ACC112 (cell line): Measurements from ENCODE around the gene NPHP1.

Source experiments
- H2AFZ ChIP-seq: fragments of 200-600 bp; sonication (generic); one replicate; pipeline ENCODE4 v1.6.0; 2017; ENCODE audit warnings: antibody characterized with exemption, low read length; ENCODE audit not compliant: unreplicated experiment
- H3K27ac ChIP-seq: fragments of 200-600 bp; sonication (generic); 2 replicates; pipeline ENCODE4 v1.5.1; 2014; ENCODE audit warnings: low read depth, mild to moderate bottlenecking, antibody characterized with exemption, low read length, moderate library complexity
- H3K27me3 ChIP-seq: fragments of 200-600 bp; sonication (generic); 2 replicates; pipeline ENCODE4 v1.6.1; 2014; ENCODE audit warnings: mild to moderate bottlenecking, antibody characterized with exemption, low read length, moderate library complexity, mixed read lengths; ENCODE audit not compliant: insufficient read depth
- H3K36me3 ChIP-seq: fragments of 200-600 bp; sonication (generic); 2 replicates; pipeline ENCODE4 v1.6.1; 2016; ENCODE audit warnings: mild to moderate bottlenecking, antibody characterized with exemption, low read length, moderate library complexity, mixed read lengths; ENCODE audit not compliant: insufficient read depth
- H3K4me1 ChIP-seq: fragments of 200-600 bp; sonication (generic); one replicate; pipeline ENCODE4 v1.6.1; 2016; ENCODE audit warnings: low read length, mixed read lengths; ENCODE audit not compliant: insufficient read depth, unreplicated experiment, control insufficient read depth
- H3K4me3 ChIP-seq: fragments of 200-600 bp; sonication (generic); 2 replicates; pipeline ENCODE4 v1.5.1; 2014; ENCODE audit warnings: mild to moderate bottlenecking, low read depth, low read length
- H3K79me2 ChIP-seq: fragments of 200-600 bp; sonication (generic); one replicate; pipeline ENCODE4 v1.6.0; 2016; ENCODE audit warnings: low read length; ENCODE audit not compliant: control insufficient read depth, unreplicated experiment, insufficient read depth

NPHP1 gene

GRCh38 chr2:110153416-110153815, 51.4 kb downstream of the NPHP1 start:
- Histone ChIP-seq H3K27me3 (no peaks in the 10 kb centered on the region), H3K27ac (no peak overlapping the region), H2AFZ (no peak overlapping the region), H3K4me1 (peaks cover 22% of the 10 kb centered on the region), H3K79me2 (no peaks in the 10 kb centered on the region), H3K4me3 (no peak overlapping the region), H3K36me3 (no peaks in the 10 kb centered on the region)

- Histone ChIP-seq H2AFZ (no peak overlapping the region), H3K36me3 (no peaks in the 10 kb centered on the region), H3K4me1 (peaks cover 22% of the 10 kb centered on the region), H3K4me3 (no peak overlapping the region), H3K27me3 (no peaks in the 10 kb centered on the region), H3K79me2 (no peaks in the 10 kb centered on the region), H3K27ac (no peak overlapping the region)
Measured at GRCh38 chr2:110152943-110153342, 51.9 kb downstream of the NPHP1 start.

GRCh38 chr2:110149330-110150220, 55.2 kb downstream of the NPHP1 start:
- Histone ChIP-seq H3K27ac (peak overlapping the region; percentile 98), H2AFZ (peak overlapping the region; percentile 77), H3K79me2 (no peaks in the 10 kb centered on the region), H3K4me3 (peak overlapping the region; percentile 47; the same call in 1 of the 2 replicates), H3K4me1 (peaks cover 16% of the 10 kb centered on the region), H3K27me3 (no peaks in the 10 kb centered on the region), H3K36me3 (no peaks in the 10 kb centered on the region)

- Histone ChIP-seq H3K4me1 (peaks cover 20% of the 10 kb centered on the region), H3K27me3 (no peaks in the 10 kb centered on the region), H3K36me3 (no peaks in the 10 kb centered on the region), H3K79me2 (no peaks in the 10 kb centered on the region), H3K27ac (no peak overlapping the region), H3K4me3 (no peak overlapping the region), H2AFZ (no peak overlapping the region)
Measured at GRCh38 chr2:110146945-110147332, 57.9 kb downstream of the NPHP1 start.

GRCh38 chr2:110146183-110146944, 58.4 kb downstream of the NPHP1 start:
- H3K27ac ChIP-seq = no peak overlapping the region
- H3K27me3 ChIP-seq = no peaks in the 10 kb centered on the region
- no peaks in the 10 kb centered on the region for H3K79me2 ChIP-seq
- H3K4me1 ChIP-seq = peaks cover 20% of the 10 kb centered on the region
- no peaks in the 10 kb centered on the region for H3K36me3 ChIP-seq
- H3K4me3 ChIP-seq = no peak overlapping the region
- H2AFZ ChIP-seq = no peak overlapping the region

GRCh38 chr2:110143982-110144381, 60.8 kb downstream of the NPHP1 start:
- Histone ChIP-seq H3K27ac (no peak overlapping the region), H3K36me3 (no peaks in the 10 kb centered on the region), H3K79me2 (no peaks in the 10 kb centered on the region), H3K4me3 (no peak overlapping the region), H3K27me3 (no peaks in the 10 kb centered on the region), H3K4me1 (peaks cover 7% of the 10 kb centered on the region), H2AFZ (no peak overlapping the region)

GRCh38 chr2:110140401-110140800, 64.4 kb downstream of the NPHP1 start:
- Histone ChIP-seq H3K36me3 (no peaks in the 10 kb centered on the region), H3K27ac (no peak overlapping the region), H3K27me3 (no peaks in the 10 kb centered on the region), H2AFZ (no peak overlapping the region), H3K4me3 (no peak overlapping the region), H3K79me2 (no peaks in the 10 kb centered on the region), H3K4me1 (peaks cover 4% of the 10 kb centered on the region)

- H2AFZ ChIP-seq = no peak overlapping the region
- no peak overlapping the region for H3K27ac ChIP-seq
- H3K79me2 ChIP-seq = no peaks in the 10 kb centered on the region
Measured at GRCh38 chr2:110134025-110134424, 70.8 kb downstream of the NPHP1 start.

GRCh38 chr2:110131166-110131565, 73.6 kb downstream of the NPHP1 start:
- Histone ChIP-seq H3K36me3 (no peaks in the 10 kb centered on the region; the same call in 1 of the 2 replicates), H3K27ac (no peak overlapping the region), H3K4me1 (peaks cover 9% of the 10 kb centered on the region), H3K79me2 (no peaks in the 10 kb centered on the region), H3K4me3 (no peak overlapping the region), H3K27me3 (no peaks in the 10 kb centered on the region), H2AFZ (no peak overlapping the region)

More at GRCh38 chr2:110134025-110134424, 70.8 kb downstream of the NPHP1 start:
- H3K4me3 ChIP-seq = no peak overlapping the region
- H3K4me1 ChIP-seq = no peaks in the 10 kb centered on the region
- no peaks in the 10 kb centered on the region for H3K27me3 ChIP-seq
- H3K36me3 ChIP-seq = no peaks in the 10 kb centered on the region; the same call in 1 of the 2 replicates

GRCh38 chr2:110130757-110131156, 74.1 kb downstream of the NPHP1 start:
- Histone ChIP-seq H2AFZ (no peak overlapping the region), H3K4me1 (peaks cover 13% of the 10 kb centered on the region), H3K79me2 (no peaks in the 10 kb centered on the region), H3K36me3 (no peaks in the 10 kb centered on the region; the same call in 1 of the 2 replicates), H3K27me3 (no peaks in the 10 kb centered on the region), H3K4me3 (no peak overlapping the region), H3K27ac (no peak overlapping the region)
